ENCODE results near the gene SRSF1. TPM values are rescaled to one million over a fixed set of nuclear protein-coding genes. Genes with fewer than 3 reads are reported as not detected.

The SRSF1 gene
- total RNA-seq, 1 donor from 2014 or later, result 510 TPM

GRCh38 chr17:58041161-58041560 lies 34.1 kb upstream of the SRSF1 start:
- no peak for DNase-seq
- no peaks in the 10 kb centered on the region for H3K4me1 Mint-ChIP-seq
- intact Hi-C loops (cut with micrococcal nuclease), result no loop called here
- no peaks in the 10 kb centered on the region for H3K36me3 Mint-ChIP-seq (ENCODE audit: low read depth)
- no peak overlapping the region for H3K4me3 Mint-ChIP-seq
- no peaks in the 10 kb centered on the region for H3K9me3 Mint-ChIP-seq
- peaks cover 55% of the 10 kb centered on the region for H3K27me3 Mint-ChIP-seq
- H3K27ac Mint-ChIP-seq, result no peak overlapping the region

DNA sequence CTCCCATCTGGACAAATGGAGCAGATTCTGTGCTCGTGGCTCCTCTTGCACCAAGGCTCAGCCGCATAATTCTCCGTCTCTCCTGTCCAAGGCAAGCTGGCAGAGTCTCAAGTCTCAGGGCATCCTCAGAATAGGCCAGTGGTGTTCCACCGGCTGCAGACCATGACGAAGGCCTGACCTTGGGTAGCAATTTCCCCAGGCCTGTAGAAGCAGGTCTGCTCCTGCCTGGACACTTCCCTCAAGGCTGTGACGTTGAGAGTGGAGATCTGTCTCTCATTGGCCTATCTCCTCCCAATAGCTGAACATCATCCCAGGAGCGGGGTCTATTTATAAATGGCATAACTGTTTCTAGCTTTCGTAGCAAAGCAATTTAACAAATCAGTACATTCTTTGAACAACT lies 33.3 kb upstream of the SRSF1 start:
- peaks cover 54% of the 10 kb centered on the region for H3K27me3 Mint-ChIP-seq

GRCh38 chr17:58039975-58040374 lies 32.9 kb upstream of the SRSF1 start:
- no peak for DNase-seq
- Mint-ChIP-seq H3K9me3 (no peaks in the 10 kb centered on the region), H3K36me3 (ENCODE audit: low read depth) (no peaks in the 10 kb centered on the region), H3K27ac (no peak overlapping the region), H3K4me1 (no peaks in the 10 kb centered on the region), H3K27me3 (peaks cover 55% of the 10 kb centered on the region), H3K4me3 (no peak overlapping the region)
- intact Hi-C loops (cut with micrococcal nuclease), result no loop called here

More for the DNA sequence above, 33.3 kb upstream of the SRSF1 start:
- no peak overlapping the region for H3K4me3 Mint-ChIP-seq
- H3K27ac Mint-ChIP-seq, result no peak overlapping the region
- no peak for DNase-seq
- no peaks in the 10 kb centered on the region for H3K4me1 Mint-ChIP-seq
- H3K9me3 Mint-ChIP-seq, result no peaks in the 10 kb centered on the region
- intact Hi-C loops (cut with micrococcal nuclease), result no loop called here
- H3K36me3 Mint-ChIP-seq (ENCODE audit: low read depth), result no peaks in the 10 kb centered on the region

- no peak for DNase-seq
- Mint-ChIP-seq H3K4me3 (no peak overlapping the region), H3K27me3 (peaks cover 38% of the 10 kb centered on the region), H3K9me3 (peaks cover 6% of the 10 kb centered on the region), H3K36me3 (ENCODE audit: low read depth) (peaks cover 1% of the 10 kb centered on the region), H3K27ac (no peak overlapping the region), H3K4me1 (no peaks in the 10 kb centered on the region)
- intact Hi-C loops (cut with micrococcal nuclease), result no loop called here
Observed at GRCh38 chr17:58032691-58033415, 25.8 kb upstream of the SRSF1 start.

GRCh38 chr17:58028578-58028977 lies 21.5 kb upstream of the SRSF1 start:
- no peak overlapping the region for H3K4me3 Mint-ChIP-seq
- H3K4me1 Mint-ChIP-seq, result no peaks in the 10 kb centered on the region
- no peak for DNase-seq
- no peak overlapping the region for H3K27ac Mint-ChIP-seq
- intact Hi-C loops (cut with micrococcal nuclease), result no loop called here
- H3K27me3 Mint-ChIP-seq, result peaks cover 42% of the 10 kb centered on the region
- H3K9me3 Mint-ChIP-seq, result peaks cover 6% of the 10 kb centered on the region
- peaks cover 1% of the 10 kb centered on the region for H3K36me3 Mint-ChIP-seq (ENCODE audit: low read depth)

DNA sequence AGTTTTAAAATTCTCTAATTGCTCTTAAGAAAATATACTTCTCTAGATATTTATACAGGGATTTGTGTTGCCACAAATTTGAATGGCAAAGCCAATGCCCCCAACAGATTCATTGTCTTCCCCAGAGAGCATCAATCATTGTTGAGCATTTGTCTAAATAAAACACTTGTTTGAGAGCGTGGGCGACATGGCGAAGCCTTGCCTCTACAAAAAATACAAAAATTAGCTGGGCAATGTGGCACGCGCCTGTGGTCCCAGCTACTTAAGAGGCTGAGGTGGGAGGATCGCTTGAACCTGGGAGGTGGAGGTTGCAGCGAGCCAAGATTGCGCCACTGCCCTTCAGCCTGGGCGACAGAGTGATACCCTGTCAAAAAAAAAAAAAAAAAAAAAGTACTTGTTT lies 13.4 kb upstream of the SRSF1 start:
- H3K4me3 Mint-ChIP-seq, result no peak overlapping the region
- intact Hi-C loops (cut with micrococcal nuclease), result no loop called here
- no peaks in the 10 kb centered on the region for H3K9me3 Mint-ChIP-seq
- H3K4me1 Mint-ChIP-seq, result no peaks in the 10 kb centered on the region
- no peaks in the 10 kb centered on the region for H3K36me3 Mint-ChIP-seq (ENCODE audit: low read depth)
- no peak for DNase-seq
- peaks cover 17% of the 10 kb centered on the region for H3K27me3 Mint-ChIP-seq
- H3K27ac Mint-ChIP-seq, result no peak overlapping the region

DNA sequence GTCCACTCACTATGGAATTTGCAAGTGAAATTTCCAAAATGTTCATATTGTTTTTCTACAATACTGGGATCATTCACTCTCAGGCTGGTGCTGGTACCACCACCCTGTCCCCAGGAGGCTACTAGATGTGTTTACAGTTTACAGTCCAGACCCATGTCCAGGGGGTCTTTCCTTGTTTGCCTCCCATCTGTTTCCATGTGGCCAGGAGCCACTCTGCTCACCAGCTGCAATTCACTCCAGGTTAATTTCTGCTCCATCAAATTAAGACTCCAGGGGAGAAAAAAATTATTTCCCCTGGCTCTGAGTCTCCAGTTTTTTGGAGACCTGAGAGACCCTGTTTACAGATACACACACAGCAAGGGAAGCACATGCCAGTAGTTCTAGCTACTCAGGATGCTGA lies 12.5 kb upstream of the SRSF1 start:
- H3K27me3 Mint-ChIP-seq, result peaks cover 14% of the 10 kb centered on the region
- no peak for DNase-seq
- intact Hi-C loops (cut with micrococcal nuclease), result no loop called here
- no peaks in the 10 kb centered on the region for H3K9me3 Mint-ChIP-seq
- H3K4me1 Mint-ChIP-seq, result no peaks in the 10 kb centered on the region
- no peaks in the 10 kb centered on the region for H3K36me3 Mint-ChIP-seq (ENCODE audit: low read depth)
- no peak overlapping the region for H3K27ac Mint-ChIP-seq
- no peak overlapping the region for H3K4me3 Mint-ChIP-seq

DNA sequence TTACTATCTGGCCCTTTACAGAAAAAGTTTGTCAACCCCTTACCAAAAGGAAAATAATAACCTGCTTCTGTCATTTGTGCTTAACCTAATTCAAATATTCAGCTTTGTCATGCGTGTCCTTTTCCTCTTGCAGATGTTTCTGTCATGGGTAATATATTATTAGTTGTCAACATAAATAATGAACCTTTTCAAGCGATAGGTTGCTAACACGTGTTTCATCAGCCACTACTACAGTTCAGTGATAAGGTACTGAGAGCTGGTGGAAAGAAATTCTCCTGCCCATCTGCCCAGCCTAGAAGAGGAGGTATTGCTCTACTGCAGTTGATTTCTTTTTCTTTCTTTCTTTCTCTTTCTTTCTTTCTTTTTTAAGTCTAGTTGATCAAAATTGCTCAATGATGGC lies 12.0 kb upstream of the SRSF1 start:
- no peaks in the 10 kb centered on the region for H3K36me3 Mint-ChIP-seq (ENCODE audit: low read depth)

GRCh38 chr17:58010067-58010799 lies 3.2 kb upstream of the SRSF1 start:
- Mint-ChIP-seq H3K27ac (no peak overlapping the region), H3K9me3 (no peaks in the 10 kb centered on the region), H3K4me1 (peaks cover 16% of the 10 kb centered on the region), H3K36me3 (ENCODE audit: low read depth) (peaks cover 22% of the 10 kb centered on the region), H3K27me3 (peaks cover 3% of the 10 kb centered on the region), H3K4me3 (no peak overlapping the region)
- intact Hi-C loops (cut with micrococcal nuclease), result no loop called here
- DNase-seq, result no peak

More for the DNA sequence above, 12.0 kb upstream of the SRSF1 start:
- H3K4me1 Mint-ChIP-seq, result no peaks in the 10 kb centered on the region
- no peak overlapping the region for H3K4me3 Mint-ChIP-seq
- H3K27me3 Mint-ChIP-seq, result peaks cover 12% of the 10 kb centered on the region
- intact Hi-C loops (cut with micrococcal nuclease), result no loop called here
- no peak for DNase-seq
- no peaks in the 10 kb centered on the region for H3K9me3 Mint-ChIP-seq
- H3K27ac Mint-ChIP-seq, result no peak overlapping the region

GRCh38 chr17:58007781-58008706 lies 998 bp upstream of the SRSF1 start:
- peak overlapping the region; percentile 97 for H3K4me3 Mint-ChIP-seq
- DNase-seq, result no peak
- H3K27ac Mint-ChIP-seq, result peak overlapping the region; percentile 99
- intact Hi-C loops (cut with micrococcal nuclease), result loop anchor here (1.0 to 2.0 kb wide), 7 partner anchors 20 to 923 kb away; partner anchors contain the start of genes AKAP1, MRPS23, TSPOAP1 and VEZF1
- no peaks in the 10 kb centered on the region for H3K27me3 Mint-ChIP-seq
- H3K36me3 Mint-ChIP-seq (ENCODE audit: low read depth), result peaks cover 41% of the 10 kb centered on the region
- H3K4me1 Mint-ChIP-seq, result peaks cover 31% of the 10 kb centered on the region
- H3K9me3 Mint-ChIP-seq, result no peaks in the 10 kb centered on the region

DNA sequence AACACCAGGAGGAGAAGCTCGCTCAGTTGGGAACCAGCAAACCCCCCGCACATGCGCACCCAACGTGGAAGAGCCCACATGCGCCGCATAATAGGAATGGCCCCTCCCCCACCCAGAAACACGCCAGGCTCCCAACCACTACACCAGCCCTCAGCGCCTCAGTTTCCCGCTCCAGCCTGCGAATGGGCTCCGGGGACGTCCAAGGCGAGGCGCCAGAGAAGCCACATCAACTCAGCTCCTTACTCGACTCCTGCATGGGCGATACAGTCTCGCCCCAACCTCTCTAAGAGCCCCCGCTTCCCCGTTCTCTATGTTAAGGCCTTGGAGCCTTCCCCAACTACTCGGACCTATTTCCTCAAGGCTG lies 504 bp downstream of the SRSF1 start:
- H3K9me3 Mint-ChIP-seq, result no peaks in the 10 kb centered on the region
- H3K27ac Mint-ChIP-seq, result peak overlapping the region; percentile 99
- H3K4me1 Mint-ChIP-seq, result peaks cover 40% of the 10 kb centered on the region
- peaks cover 53% of the 10 kb centered on the region for H3K36me3 Mint-ChIP-seq (ENCODE audit: low read depth)
- peak overlapping the region; percentile 97 for H3K4me3 Mint-ChIP-seq
- H3K27me3 Mint-ChIP-seq, result no peaks in the 10 kb centered on the region
- intact Hi-C loops (cut with micrococcal nuclease), result loop anchor here (2.0 kb wide), 3 partner anchors 322 to 922 kb away; partner anchors contain the start of genes AKAP1 and TSPOAP1
- DNase-seq, result peak; percentile 87

DNA sequence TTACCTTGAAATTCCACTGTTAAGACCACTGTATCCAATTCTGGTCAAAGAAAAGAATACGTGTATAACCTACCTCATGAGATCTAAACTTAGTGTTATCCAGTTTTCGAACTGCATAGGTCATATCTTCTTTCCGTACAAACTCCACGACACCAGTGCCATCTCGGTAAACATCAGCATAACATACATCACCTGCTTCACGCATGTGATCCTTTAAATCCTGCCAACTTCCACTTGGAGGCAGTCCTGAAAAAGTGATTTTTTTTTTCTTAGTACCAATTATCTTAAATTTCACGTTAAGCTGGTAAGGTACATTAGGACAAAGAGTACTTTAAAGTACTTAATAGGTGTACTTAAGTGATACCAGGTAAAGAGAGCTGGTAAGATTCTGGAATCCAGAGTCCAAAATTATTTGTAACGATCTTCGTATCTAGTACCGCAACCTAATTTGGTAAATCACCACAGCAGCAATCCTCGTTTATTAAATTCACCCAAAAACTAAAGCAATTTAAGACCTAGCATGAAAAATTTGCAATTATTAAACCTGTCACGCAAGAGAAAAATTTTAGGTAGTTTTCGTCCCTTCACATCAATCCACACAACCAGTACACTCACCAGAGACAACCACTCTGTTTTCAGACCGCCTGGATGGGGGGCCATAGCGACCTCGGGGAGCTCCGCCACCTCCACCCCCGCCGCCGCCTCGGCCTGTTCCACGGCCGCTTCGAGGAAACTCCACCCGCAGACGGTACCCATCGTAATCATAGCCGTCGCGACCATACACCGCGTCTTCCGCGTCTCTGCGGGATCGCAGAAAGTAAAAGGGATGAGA lies 1.1 kb downstream of the SRSF1 start:
- peaks cover 55% of the 10 kb centered on the region for H3K36me3 Mint-ChIP-seq (ENCODE audit: low read depth)
- intact Hi-C loops (cut with micrococcal nuclease), result loop anchor here (2.0 kb wide), 3 partner anchors 323 to 921 kb away; partner anchors contain the start of genes AKAP1 and TSPOAP1
- DNase-seq, result no peak
- peaks cover 44% of the 10 kb centered on the region for H3K4me1 Mint-ChIP-seq
- H3K27me3 Mint-ChIP-seq, result no peaks in the 10 kb centered on the region
- H3K4me3 Mint-ChIP-seq, result peak overlapping the region; percentile 97
- no peaks in the 10 kb centered on the region for H3K9me3 Mint-ChIP-seq
- H3K27ac Mint-ChIP-seq, result peak overlapping the region; percentile 99
